ENCODE data around the gene MYO7B. TPM values are rescaled to one million over a fixed set of nuclear protein-coding genes. Genes with fewer than 3 reads are reported as not detected.

MYO7B gene
- total and polyA plus RNA-seq, 8 donors: under 0.01 to 155 (median 0.48) TPM; not detected in 2

DNA sequence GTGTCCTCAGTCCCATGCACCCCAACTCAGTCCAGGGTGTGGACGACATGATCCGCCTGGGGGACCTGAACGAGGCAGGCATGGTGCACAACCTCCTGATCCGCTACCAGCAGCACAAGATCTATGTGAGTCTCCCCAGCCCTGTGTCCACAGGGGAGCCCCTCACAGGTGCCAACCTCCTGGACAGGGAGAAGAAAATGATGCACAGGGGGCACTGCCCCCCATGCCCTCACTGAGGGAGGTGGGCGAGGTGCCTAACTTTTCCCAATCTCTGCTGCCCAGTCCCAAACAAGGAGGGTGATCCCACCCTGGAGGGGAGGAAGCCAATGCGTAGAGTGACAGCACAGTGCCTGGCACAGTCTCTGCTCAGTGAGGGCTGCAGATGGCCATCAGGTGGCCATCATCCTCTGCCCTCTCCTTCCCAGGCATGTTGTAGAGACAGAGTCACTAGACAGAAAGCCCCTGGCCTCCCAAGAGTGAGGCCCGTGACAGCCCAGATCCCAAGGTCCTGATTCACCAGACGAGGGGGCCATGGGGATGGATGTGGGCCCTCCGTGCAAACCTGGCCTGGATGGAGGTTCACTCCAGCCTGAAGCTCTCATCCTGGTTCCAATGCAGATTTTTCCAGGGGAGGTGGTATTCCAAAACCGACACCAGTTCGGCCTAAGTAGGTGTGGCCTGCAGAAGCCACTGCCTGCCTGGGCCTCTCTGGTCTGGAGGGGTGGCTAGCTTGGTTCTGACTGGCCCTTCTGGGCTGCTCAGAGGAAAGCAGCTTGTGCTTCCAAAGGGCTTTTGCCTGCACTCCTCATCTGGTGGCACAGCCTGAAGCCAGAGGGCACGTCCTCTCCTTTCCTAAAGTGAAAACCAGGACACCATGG is 30.0 kb downstream of the MYO7B start:
- Histone ChIP-seq H3K9me3 (no peaks in the 10 kb centered on the region), H3K4me3 (no peak overlapping the region), H3K27me3 (peaks cover 0 to 6% (median 0%) of the 10 kb centered on the region in 3 donors), H3K27ac (no peak overlapping the region), H3K4me1 (no peaks in the 10 kb centered on the region), H3K36me3 (no peaks in the 10 kb centered on the region)
- intact Hi-C loops (cut with DNase I; ENCODE audit: low total_unique reads): no loop called here
- TF ChIP-seq POLR2A (IDR thresholded peaks at IDR 0.05) (no peak), EP300 (IDR thresholded peaks at IDR 0.05) (no peak)
- TF ChIP-seq, protein P1, sequence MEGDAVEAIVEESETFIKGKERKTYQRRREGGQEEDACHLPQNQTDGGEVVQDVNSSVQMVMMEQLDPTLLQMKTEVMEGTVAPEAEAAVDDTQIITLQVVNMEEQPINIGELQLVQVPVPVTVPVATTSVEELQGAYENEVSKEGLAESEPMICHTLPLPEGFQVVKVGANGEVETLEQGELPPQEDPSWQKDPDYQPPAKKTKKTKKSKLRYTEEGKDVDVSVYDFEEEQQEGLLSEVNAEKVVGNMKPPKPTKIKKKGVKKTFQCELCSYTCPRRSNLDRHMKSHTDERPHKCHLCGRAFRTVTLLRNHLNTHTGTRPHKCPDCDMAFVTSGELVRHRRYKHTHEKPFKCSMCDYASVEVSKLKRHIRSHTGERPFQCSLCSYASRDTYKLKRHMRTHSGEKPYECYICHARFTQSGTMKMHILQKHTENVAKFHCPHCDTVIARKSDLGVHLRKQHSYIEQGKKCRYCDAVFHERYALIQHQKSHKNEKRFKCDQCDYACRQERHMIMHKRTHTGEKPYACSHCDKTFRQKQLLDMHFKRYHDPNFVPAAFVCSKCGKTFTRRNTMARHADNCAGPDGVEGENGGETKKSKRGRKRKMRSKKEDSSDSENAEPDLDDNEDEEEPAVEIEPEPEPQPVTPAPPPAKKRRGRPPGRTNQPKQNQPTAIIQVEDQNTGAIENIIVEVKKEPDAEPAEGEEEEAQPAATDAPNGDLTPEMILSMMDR (IDR thresholded peaks at IDR 0.05): no peak
- 88 to 98% (median 90%) methylated on average over 8 to 12 of the region's 12 CpGs for WGBS, 5 donors
- no peak for DNase-seq

DNA sequence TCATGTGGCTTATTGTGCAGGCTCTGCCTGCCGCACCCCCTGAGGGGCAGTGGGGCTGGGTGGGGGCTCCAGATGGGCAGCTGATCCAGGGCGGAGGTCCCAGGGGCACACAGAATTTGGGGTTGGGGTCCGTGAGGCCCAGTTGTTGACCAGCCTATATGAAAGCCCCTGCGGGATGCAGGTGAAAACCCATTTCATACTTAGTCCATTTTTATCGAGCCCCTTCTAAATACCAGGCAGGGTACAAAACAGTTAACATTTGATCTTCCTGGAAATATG is 30.6 kb downstream of the MYO7B start:
- Histone ChIP-seq H3K27me3 (peaks cover 0 to 6% (median 0%) of the 10 kb centered on the region in 3 donors), H3K36me3 (no peaks in the 10 kb centered on the region), H3K27ac (no peak overlapping the region), H3K4me3 (no peak overlapping the region), H3K4me1 (no peaks in the 10 kb centered on the region), H3K9me3 (no peaks in the 10 kb centered on the region)
- intact Hi-C loops (cut with DNase I; ENCODE audit: low total_unique reads): no loop called here
- WGBS, 5 donors: 90 to 100% (median 95%) methylated on average over 5 of the region's 5 CpGs
- no peak for DNase-seq
- TF ChIP-seq POLR2A (IDR thresholded peaks at IDR 0.05) (no peak), EP300 (IDR thresholded peaks at IDR 0.05) (no peak), POLR2AphosphoS5 (IDR thresholded peaks at IDR 0.05) (no peak)
- TF ChIP-seq, protein P1 (IDR thresholded peaks at IDR 0.05): no peak

DNA sequence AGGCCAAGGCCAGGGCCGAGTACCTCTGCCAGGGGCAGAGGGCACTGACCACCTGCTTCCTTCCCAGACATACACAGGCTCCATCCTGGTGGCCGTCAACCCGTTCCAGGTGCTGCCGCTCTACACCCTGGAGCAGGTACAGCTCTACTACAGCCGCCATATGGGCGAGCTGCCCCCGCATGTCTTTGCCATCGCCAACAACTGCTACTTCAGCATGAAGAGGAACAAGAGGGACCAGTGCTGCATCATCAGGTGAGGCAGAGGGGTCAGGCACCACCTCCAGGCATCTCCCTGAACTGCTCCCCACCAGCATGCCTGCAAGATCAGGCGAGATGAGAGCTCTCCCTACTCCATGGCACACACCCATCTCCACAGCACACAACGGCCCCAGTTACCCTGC is 31.1 kb downstream of the MYO7B start:
- H3K4me3 ChIP-seq: no peak overlapping the region
- DNase-seq: no peak
- H3K27me3 ChIP-seq: peaks cover 0 to 6% (median 0%) of the 10 kb centered on the region in 3 donors
- H3K9me3 ChIP-seq: no peaks in the 10 kb centered on the region
- H3K36me3 ChIP-seq: no peaks in the 10 kb centered on the region
- WGBS, 5 donors: 84 to 88% (median 86%) methylated on average over 9 to 10 of the region's 10 CpGs
- TF ChIP-seq EP300 (IDR thresholded peaks at IDR 0.05): no peak
- TF ChIP-seq POLR2AphosphoS5 (IDR thresholded peaks at IDR 0.05): no peak
- no peak for TF ChIP-seq POLR2A (IDR thresholded peaks at IDR 0.05)
- TF ChIP-seq, protein P1 (IDR thresholded peaks at IDR 0.05): no peak
- H3K27ac ChIP-seq: no peak overlapping the region
- intact Hi-C loops (cut with DNase I; ENCODE audit: low total_unique reads): no loop called here
- H3K4me1 ChIP-seq: no peaks in the 10 kb centered on the region

- no peaks in the 10 kb centered on the region for H3K9me3 ChIP-seq
- 78 to 97% (median 88%) methylated on average over 4 to 5 of the region's 5 CpGs for WGBS, 5 donors
- no peak for TF ChIP-seq POLR2A (IDR thresholded peaks at IDR 0.05)
- TF ChIP-seq EP300 (IDR thresholded peaks at IDR 0.05): no peak
- TF ChIP-seq, protein P1 (IDR thresholded peaks at IDR 0.05): no peak
- H3K27ac ChIP-seq: no peak overlapping the region
- H3K4me3 ChIP-seq: no peak overlapping the region
- H3K36me3 ChIP-seq: no peaks in the 10 kb centered on the region
- intact Hi-C loops (cut with DNase I; ENCODE audit: low total_unique reads): no loop called here
- peaks cover 0 to 6% (median 0%) of the 10 kb centered on the region in 3 donors for H3K27me3 ChIP-seq
- no peaks in the 10 kb centered on the region for H3K4me1 ChIP-seq
- no peak for DNase-seq
Observed at GRCh38 chr2:127567351-127567854, 31.9 kb downstream of the MYO7B start.

Data from stomach (tissue), 9 donors.